ENCODE results near the gene TPBGL.

Gene TPBGL

GRCh38 chr11:75202195-75202594, 38.4 kb upstream of the TPBGL start:
- no peak for TF ChIP-seq GATA3 (IDR thresholded peaks at IDR 0.05; ENCODE audit: low read depth, low read length)
- TF ChIP-seq GATA2 (IDR thresholded peaks at IDR 0.05; ENCODE audit: low read depth, low read length): no peak

- TF ChIP-seq GATA3 (IDR thresholded peaks at IDR 0.05; ENCODE audit: low read depth, low read length): no peak
- TF ChIP-seq GATA2 (IDR thresholded peaks at IDR 0.05; ENCODE audit: low read depth, low read length): no peak
These were observed 37.4 kb upstream of the TPBGL start for GRCh38 chr11:75203138-75203537.

- TF ChIP-seq GATA2 (IDR thresholded peaks at IDR 0.05; ENCODE audit: low read depth, low read length): no peak
These were observed 36.9 kb upstream of the TPBGL start for GRCh38 chr11:75203641-75204011.

GRCh38 chr11:75204012-75204674, 36.4 kb upstream of the TPBGL start:
- TF ChIP-seq GATA2 (IDR thresholded peaks at IDR 0.05; ENCODE audit: low read depth, low read length): no peak
- no peak for TF ChIP-seq GATA3 (IDR thresholded peaks at IDR 0.05; ENCODE audit: low read depth, low read length)

- TF ChIP-seq GATA3 (IDR thresholded peaks at IDR 0.05; ENCODE audit: low read depth, low read length) (no peak), GATA2 (IDR thresholded peaks at IDR 0.05; ENCODE audit: low read depth, low read length) (no peak)
These were observed 35.6 kb upstream of the TPBGL start for GRCh38 chr11:75204685-75205563.

GRCh38 chr11:75205564-75206020, 35.0 kb upstream of the TPBGL start:
- no peak for TF ChIP-seq GATA2 (IDR thresholded peaks at IDR 0.05; ENCODE audit: low read depth, low read length)
- no peak for TF ChIP-seq GATA3 (IDR thresholded peaks at IDR 0.05; ENCODE audit: low read depth, low read length)

- TF ChIP-seq GATA2 (IDR thresholded peaks at IDR 0.05; ENCODE audit: low read depth, low read length): no peak
- TF ChIP-seq GATA3 (IDR thresholded peaks at IDR 0.05; ENCODE audit: low read depth, low read length): no peak
These were observed 32.1 kb upstream of the TPBGL start for GRCh38 chr11:75208446-75208845.

- TF ChIP-seq GATA2 (IDR thresholded peaks at IDR 0.05; ENCODE audit: low read depth, low read length): no peak
- TF ChIP-seq GATA3 (IDR thresholded peaks at IDR 0.05; ENCODE audit: low read depth, low read length): no peak
These were observed 28.2 kb upstream of the TPBGL start for GRCh38 chr11:75212411-75212810.

GRCh38 chr11:75214411-75214821, 26.2 kb upstream of the TPBGL start:
- no peak for TF ChIP-seq GATA3 (IDR thresholded peaks at IDR 0.05; ENCODE audit: low read depth, low read length)

GRCh38 chr11:75214843-75215242, 25.7 kb upstream of the TPBGL start:
- peak; percentile 91 for TF ChIP-seq GATA2 (IDR thresholded peaks at IDR 0.05; ENCODE audit: low read depth, low read length)
- peak; percentile 93 for TF ChIP-seq GATA3 (IDR thresholded peaks at IDR 0.05; ENCODE audit: low read depth, low read length)

GRCh38 chr11:75219869-75220268, 20.7 kb upstream of the TPBGL start:
- TF ChIP-seq GATA2 (IDR thresholded peaks at IDR 0.05; ENCODE audit: low read depth, low read length): no peak
- TF ChIP-seq GATA3 (IDR thresholded peaks at IDR 0.05; ENCODE audit: low read depth, low read length): no peak

- TF ChIP-seq GATA3 (IDR thresholded peaks at IDR 0.05; ENCODE audit: low read depth, low read length): no peak
- no peak for TF ChIP-seq GATA2 (IDR thresholded peaks at IDR 0.05; ENCODE audit: low read depth, low read length)
These were observed 16.5 kb upstream of the TPBGL start for GRCh38 chr11:75223954-75224643.

- no peak for TF ChIP-seq GATA3 (IDR thresholded peaks at IDR 0.05; ENCODE audit: low read depth, low read length)
- TF ChIP-seq GATA2 (IDR thresholded peaks at IDR 0.05; ENCODE audit: low read depth, low read length): no peak
These were observed 14.8 kb upstream of the TPBGL start for GRCh38 chr11:75225794-75226193.

GRCh38 chr11:75229466-75229865, 11.1 kb upstream of the TPBGL start:
- TF ChIP-seq GATA3 (IDR thresholded peaks at IDR 0.05; ENCODE audit: low read depth, low read length) (no peak), GATA2 (IDR thresholded peaks at IDR 0.05; ENCODE audit: low read depth, low read length) (no peak)

Measured in SH-SY5Y (cell line).